ENCODE data around the gene HCFC1R1. TPM values are rescaled to one million over a fixed set of nuclear protein-coding genes. Genes with fewer than 3 reads are reported as not detected.

HCFC1R1 gene
- total and polyA plus RNA-seq, 2 of the 8 experiments (the other 6 are each of a cell fraction or from before 2014, with no cell fraction given): 72.7 to 138 TPM

- H2AFZ ChIP-seq (ENCODE audit: low read length): no peak overlapping the region
- CTCF ChIA-PET (ENCODE audit: partially characterized antibody): interaction anchor here (1.0 to 2.8 kb wide), 9 partner anchors 10 to 64 kb away, joined by 3 to 14 read pairs (median 5); no protein-coding TSS in a partner anchor
Observed at GRCh38 chr16:3065742-3066439, 42.1 kb upstream of the HCFC1R1 start.

More at GRCh38 chr16:3065742-3066439, 42.1 kb upstream of the HCFC1R1 start:
- Histone ChIP-seq H3K18ac (ENCODE audit: extremely low read depth, low read length) (no peak overlapping the region), H4K8ac (ENCODE audit: extremely low read depth, insufficient read depth, low read length) (no peak overlapping the region), H3K27me3 (replicated peaks in 1 of 4; ENCODE audit: control insufficient read depth in 3 of 4, extremely low read depth in 1 of 4, insufficient read depth in 3 of 4, low read length in 3 of 4) (no peaks in the 10 kb centered on the region), H2BK12ac (ENCODE audit: low read depth, low read length) (peak overlapping the region; percentile 94; the same call in 1 of the 2 replicates), H3K79me2 (ENCODE audit: control insufficient read depth in 1 of 2, insufficient read depth in 2 of 2, low read length in 2 of 2) (no peaks in the 10 kb centered on the region), H3K23me2 (ENCODE audit: low read depth, low read length) (no peaks in the 10 kb centered on the region), H3K36me3 (ENCODE audit: control insufficient read depth in 2 of 4, insufficient read depth in 4 of 4, low read length in 3 of 4) (no peaks in the 10 kb centered on the region), H3K4me3 (ENCODE audit: extremely low read depth in 1 of 4, insufficient read depth in 2 of 4, low read depth in 3 of 4, low read length in 4 of 4) (no peak overlapping the region), H2BK5ac (ENCODE audit: low read depth, low read length) (peak overlapping the region; percentile 44; the same call in 1 of the 2 replicates), H3K4me1 (replicated peaks in 1 of 4; ENCODE audit: control insufficient read depth in 3 of 4, insufficient read depth in 4 of 4, low read length in 3 of 4) (peaks cover 0 to 4% (median 1%) of the 10 kb centered on the region in 4 experiments; a peak in 2 of 7 replicates), H3K23ac (ENCODE audit: insufficient read length) (no peak overlapping the region), H3K4ac (replicated peaks; ENCODE audit: insufficient read length, low read depth, low read length) (no peak overlapping the region), H3K4me2 (ENCODE audit: insufficient read depth in 1 of 2, low read depth in 2 of 2, low read length in 2 of 2) (no peak overlapping the region), H4K20me1 (replicated peaks in 1 of 2; ENCODE audit: control insufficient read depth in 1 of 2, insufficient read depth in 2 of 2, low read length in 2 of 2) (no peaks in the 10 kb centered on the region), H2AK5ac (ENCODE audit: low read depth, low read length) (no peak overlapping the region), H2BK20ac (ENCODE audit: low read length) (0 out of 2 replicates have a peak overlapping the region, but pooled peaks have one; percentile 32), H3K79me1 (ENCODE audit: low read depth, low read length) (no peaks in the 10 kb centered on the region), H2BK120ac (replicated peaks; ENCODE audit: low read depth, low read length) (no peak overlapping the region), H3K14ac (ENCODE audit: insufficient read length) (no peak overlapping the region), H3K56ac (replicated peaks; ENCODE audit: insufficient read length, low read depth, low read length) (no peak overlapping the region), H3K9me3 (ENCODE audit: insufficient read depth in 2 of 2, low read depth in 1 of 2, low read length in 1 of 2) (no peaks in the 10 kb centered on the region), H2BK15ac (ENCODE audit: low read length) (0 out of 2 replicates have a peak overlapping the region, but pooled peaks have one; percentile 67), H4K5ac (ENCODE audit: insufficient read length, low read depth, low read length) (no peak overlapping the region), H4K91ac (replicated peaks; ENCODE audit: insufficient read length, low read length) (no peak overlapping the region), H3K9ac (replicated peaks in 1 of 4; ENCODE audit: extremely low read depth in 1 of 4, low read depth in 3 of 4, low read length in 3 of 4) (no peak overlapping the region), H3K27ac (ENCODE audit: low read depth, low read length) (peak overlapping the region; percentile 23; the same call in 1 of the 2 replicates)
- FAIRE-seq (no peak), DNase-seq (ENCODE audit: low read depth in 1 of 2, low spot score in 2 of 2) (no peak)
- POLR2A ChIA-PET (ENCODE audit: partially characterized antibody): interaction anchor here (1.1 to 12.7 kb wide), 9 partner anchors 9 to 81 kb away, joined by 3 to 140 read pairs (median 4); partner anchors contain the start of genes CLDN9, ZNF205 and ZSCAN10
- WGBS, 2 experiments (ENCODE audit: extremely low coverage in 1 of 2, insufficient coverage in 1 of 2, insufficient read length in 1 of 2, insufficient replicate concordance in 2 of 2, low coverage in 1 of 2, low lambda C conversion rate in 2 of 2, missing lambda C conversion rate in 1 of 2): 92% methylated on average over 22 of the region's 26 CpGs; no CpG with 5 or more reads in 1 of the 2 experiments
- TF ChIP-seq SAP30 (IDR thresholded peaks at IDR 0.05; ENCODE audit: insufficient read depth, insufficient replicate concordance, low read length) (no peak), E2F6 (IDR thresholded peaks at IDR 0.05) (peak; percentile 68), MAX (IDR thresholded peaks at IDR 0.05) (peak; percentile 68), SUZ12 (IDR thresholded peaks at IDR 0.05; ENCODE audit: low read length) (no peak), POU5F1 (IDR thresholded peaks at IDR 0.05; ENCODE audit: low read depth, low read length) (no peak)

Measured in H1 (cell line).